HG03558 (cell line): ENCODE results near the gene SPON1.
"Not testable (repeated sequence)": the region's sequence is repeated elsewhere in the genome, so short reads cannot be mapped to it uniquely, and the experiment has no call there.

ENCODE experiments used
- ATAC-seq: cut with Tn5 transposase; IDR thresholded peaks from one replicate; pipeline ENCODE4 v1.9.1; 2021; ENCODE audit warnings: moderate number of reproducible peaks; ENCODE audit not compliant: unreplicated experiment; ENCODE audit errors: extremely low read depth

Gene SPON1

GRCh38 chr11:14173679-14174078, 211.2 kb downstream of the SPON1 start:
- ATAC-seq = not testable (repeated sequence)

GRCh38 chr11:14179116-14179820, 216.7 kb downstream of the SPON1 start:
- ATAC-seq = no peak

- no peak for ATAC-seq
Measured at GRCh38 chr11:14181121-14181520, 218.6 kb downstream of the SPON1 start.

GRCh38 chr11:14182833-14183364, 220.4 kb downstream of the SPON1 start:
- ATAC-seq = no peak

GRCh38 chr11:14184028-14184940, 221.8 kb downstream of the SPON1 start:
- ATAC-seq = no peak

GRCh38 chr11:14185461-14185860, 222.9 kb downstream of the SPON1 start:
- no peak for ATAC-seq

- ATAC-seq = no peak
Measured at GRCh38 chr11:14186046-14186775, 223.7 kb downstream of the SPON1 start.

- ATAC-seq = no peak
Measured at GRCh38 chr11:14189874-14190273, 227.4 kb downstream of the SPON1 start.

GRCh38 chr11:14190992-14191778, 228.7 kb downstream of the SPON1 start:
- ATAC-seq = no peak

- no peak for ATAC-seq
Measured at GRCh38 chr11:14193644-14194043, 231.1 kb downstream of the SPON1 start.

- ATAC-seq = peak; percentile 65
Measured at GRCh38 chr11:14202251-14203196, 240.0 kb downstream of the SPON1 start.

GRCh38 chr11:14203321-14203720, 240.8 kb downstream of the SPON1 start:
- ATAC-seq = no peak

- no peak for ATAC-seq
Measured at GRCh38 chr11:14212986-14213385, 250.5 kb downstream of the SPON1 start.

- no peak for ATAC-seq
Measured at GRCh38 chr11:14218728-14219127, 256.2 kb downstream of the SPON1 start.

GRCh38 chr11:14223636-14224288, 261.2 kb downstream of the SPON1 start:
- no peak for ATAC-seq

GRCh38 chr11:14224395-14224794, 261.9 kb downstream of the SPON1 start:
- ATAC-seq = no peak

- ATAC-seq = no peak
Measured at GRCh38 chr11:14225666-14226065, 263.1 kb downstream of the SPON1 start.

GRCh38 chr11:14228356-14228755, 265.8 kb downstream of the SPON1 start:
- no peak for ATAC-seq
